Measurements from ENCODE around the gene PLCB1.

The PLCB1 gene

GRCh38 chr20:8714206-8714605 lies 582.1 kb downstream of the PLCB1 start:
- Histone ChIP-seq H3K36me3 (ENCODE audit: control insufficient read depth, insufficient read depth, low read length) (no peaks in the 10 kb centered on the region), H3K27ac (ENCODE audit: low read depth, low read length, severe bottlenecking) (no peak overlapping the region), H3K9me3 (ENCODE audit: control insufficient read depth, low read length) (no peaks in the 10 kb centered on the region), H3K4me3 (ENCODE audit: extremely low read depth, insufficient read depth, low read length, poor library complexity, severe bottlenecking) (no peak overlapping the region), H3K4me1 (ENCODE audit: control insufficient read depth, insufficient read depth, low read length, poor library complexity, severe bottlenecking) (no peaks in the 10 kb centered on the region)
- WGBS, 2 experiments (ENCODE audit: insufficient coverage in 2 of 2): 89 to 100% methylated on average over 2 of the region's 3 CpGs

- no peaks in the 10 kb centered on the region for H3K9me3 ChIP-seq (ENCODE audit: control insufficient read depth, low read length)
- H3K36me3 ChIP-seq (ENCODE audit: control insufficient read depth, insufficient read depth, low read length): no peaks in the 10 kb centered on the region
- H3K4me3 ChIP-seq (ENCODE audit: extremely low read depth, insufficient read depth, low read length, poor library complexity, severe bottlenecking): no peak overlapping the region
- 84 to 86% methylated on average over 4 of the region's 4 CpGs for WGBS, 2 experiments (ENCODE audit: insufficient coverage in 2 of 2)
- H3K27ac ChIP-seq (ENCODE audit: low read depth, low read length, severe bottlenecking): no peak overlapping the region
- no peaks in the 10 kb centered on the region for H3K4me1 ChIP-seq (ENCODE audit: control insufficient read depth, insufficient read depth, low read length, poor library complexity, severe bottlenecking)
Observed at GRCh38 chr20:8718279-8718678, 586.2 kb downstream of the PLCB1 start.

GRCh38 chr20:8720089-8720488 lies 588.0 kb downstream of the PLCB1 start:
- 88% methylated on average over 3 of the region's 4 CpGs; no CpG with 5 or more reads in 1 of the 2 experiments for WGBS, 2 experiments (ENCODE audit: insufficient coverage in 2 of 2)
- Histone ChIP-seq H3K36me3 (ENCODE audit: control insufficient read depth, insufficient read depth, low read length) (no peaks in the 10 kb centered on the region), H3K4me1 (ENCODE audit: control insufficient read depth, insufficient read depth, low read length, poor library complexity, severe bottlenecking) (no peaks in the 10 kb centered on the region), H3K4me3 (ENCODE audit: extremely low read depth, insufficient read depth, low read length, poor library complexity, severe bottlenecking) (no peak overlapping the region), H3K27ac (ENCODE audit: low read depth, low read length, severe bottlenecking) (no peak overlapping the region), H3K9me3 (ENCODE audit: control insufficient read depth, low read length) (no peaks in the 10 kb centered on the region)

- WGBS, 2 experiments (ENCODE audit: insufficient coverage in 2 of 2): 7 to 50% methylated on average over 2 to 4 of the region's 5 CpGs
- Histone ChIP-seq H3K36me3 (ENCODE audit: control insufficient read depth, insufficient read depth, low read length) (no peaks in the 10 kb centered on the region), H3K4me1 (ENCODE audit: control insufficient read depth, insufficient read depth, low read length, poor library complexity, severe bottlenecking) (no peaks in the 10 kb centered on the region), H3K27ac (ENCODE audit: low read depth, low read length, severe bottlenecking) (no peak overlapping the region), H3K9me3 (ENCODE audit: control insufficient read depth, low read length) (no peaks in the 10 kb centered on the region), H3K4me3 (ENCODE audit: extremely low read depth, insufficient read depth, low read length, poor library complexity, severe bottlenecking) (no peak overlapping the region)
Observed at GRCh38 chr20:8721098-8721497, 589.0 kb downstream of the PLCB1 start.

GRCh38 chr20:8722277-8722928 lies 590.3 kb downstream of the PLCB1 start:
- no peak overlapping the region for H3K4me3 ChIP-seq (ENCODE audit: extremely low read depth, insufficient read depth, low read length, poor library complexity, severe bottlenecking)
- H3K4me1 ChIP-seq (ENCODE audit: control insufficient read depth, insufficient read depth, low read length, poor library complexity, severe bottlenecking): no peaks in the 10 kb centered on the region
- WGBS, 2 experiments (ENCODE audit: insufficient coverage in 2 of 2): 13 to 31% methylated on average over 4 to 8 of the region's 8 CpGs
- no peaks in the 10 kb centered on the region for H3K9me3 ChIP-seq (ENCODE audit: control insufficient read depth, low read length)
- H3K27ac ChIP-seq (ENCODE audit: low read depth, low read length, severe bottlenecking): no peak overlapping the region
- H3K36me3 ChIP-seq (ENCODE audit: control insufficient read depth, insufficient read depth, low read length): no peaks in the 10 kb centered on the region

GRCh38 chr20:8723296-8723695 lies 591.2 kb downstream of the PLCB1 start:
- Histone ChIP-seq H3K4me3 (ENCODE audit: extremely low read depth, insufficient read depth, low read length, poor library complexity, severe bottlenecking) (no peak overlapping the region), H3K27ac (ENCODE audit: low read depth, low read length, severe bottlenecking) (no peak overlapping the region), H3K4me1 (ENCODE audit: control insufficient read depth, insufficient read depth, low read length, poor library complexity, severe bottlenecking) (no peaks in the 10 kb centered on the region), H3K36me3 (ENCODE audit: control insufficient read depth, insufficient read depth, low read length) (no peaks in the 10 kb centered on the region), H3K9me3 (ENCODE audit: control insufficient read depth, low read length) (no peaks in the 10 kb centered on the region)

- no CpG with 5 or more reads among the region's 2 CpGs for WGBS, 2 experiments (ENCODE audit: insufficient coverage in 2 of 2)
- H3K9me3 ChIP-seq (ENCODE audit: control insufficient read depth, low read length): no peaks in the 10 kb centered on the region
- H3K36me3 ChIP-seq (ENCODE audit: control insufficient read depth, insufficient read depth, low read length): no peaks in the 10 kb centered on the region
- H3K4me3 ChIP-seq (ENCODE audit: extremely low read depth, insufficient read depth, low read length, poor library complexity, severe bottlenecking): no peak overlapping the region
- no peaks in the 10 kb centered on the region for H3K4me1 ChIP-seq (ENCODE audit: control insufficient read depth, insufficient read depth, low read length, poor library complexity, severe bottlenecking)
- H3K27ac ChIP-seq (ENCODE audit: low read depth, low read length, severe bottlenecking): no peak overlapping the region
Observed at GRCh38 chr20:8724884-8725283, 592.8 kb downstream of the PLCB1 start.

GRCh38 chr20:8726460-8726859 lies 594.4 kb downstream of the PLCB1 start:
- Histone ChIP-seq H3K36me3 (ENCODE audit: control insufficient read depth, insufficient read depth, low read length) (no peaks in the 10 kb centered on the region), H3K4me1 (ENCODE audit: control insufficient read depth, insufficient read depth, low read length, poor library complexity, severe bottlenecking) (no peaks in the 10 kb centered on the region), H3K9me3 (ENCODE audit: control insufficient read depth, low read length) (no peaks in the 10 kb centered on the region), H3K4me3 (ENCODE audit: extremely low read depth, insufficient read depth, low read length, poor library complexity, severe bottlenecking) (no peak overlapping the region), H3K27ac (ENCODE audit: low read depth, low read length, severe bottlenecking) (no peak overlapping the region)
- WGBS, 2 experiments (ENCODE audit: insufficient coverage in 2 of 2): 100% methylated on average over 1 of the region's 2 CpGs

- Histone ChIP-seq H3K4me3 (ENCODE audit: extremely low read depth, insufficient read depth, low read length, poor library complexity, severe bottlenecking) (no peak overlapping the region), H3K36me3 (ENCODE audit: control insufficient read depth, insufficient read depth, low read length) (no peaks in the 10 kb centered on the region), H3K9me3 (ENCODE audit: control insufficient read depth, low read length) (no peaks in the 10 kb centered on the region), H3K27ac (ENCODE audit: low read depth, low read length, severe bottlenecking) (no peak overlapping the region), H3K4me1 (ENCODE audit: control insufficient read depth, insufficient read depth, low read length, poor library complexity, severe bottlenecking) (no peaks in the 10 kb centered on the region)
- WGBS, 2 experiments (ENCODE audit: insufficient coverage in 2 of 2): 83 to 86% methylated on average over 1 of the region's 3 CpGs
Observed at GRCh38 chr20:8735014-8735413, 602.9 kb downstream of the PLCB1 start.

GRCh38 chr20:8735674-8736073 lies 603.6 kb downstream of the PLCB1 start:
- no peaks in the 10 kb centered on the region for H3K4me1 ChIP-seq (ENCODE audit: control insufficient read depth, insufficient read depth, low read length, poor library complexity, severe bottlenecking)
- no peak overlapping the region for H3K27ac ChIP-seq (ENCODE audit: low read depth, low read length, severe bottlenecking)
- H3K4me3 ChIP-seq (ENCODE audit: extremely low read depth, insufficient read depth, low read length, poor library complexity, severe bottlenecking): no peak overlapping the region
- H3K36me3 ChIP-seq (ENCODE audit: control insufficient read depth, insufficient read depth, low read length): no peaks in the 10 kb centered on the region
- H3K9me3 ChIP-seq (ENCODE audit: control insufficient read depth, low read length): no peaks in the 10 kb centered on the region

- H3K4me3 ChIP-seq (ENCODE audit: extremely low read depth, insufficient read depth, low read length, poor library complexity, severe bottlenecking): no peak overlapping the region
- WGBS, 2 experiments (ENCODE audit: insufficient coverage in 2 of 2): 100% methylated on average over 1 of the region's 4 CpGs; no CpG with 5 or more reads in 1 of the 2 experiments
- H3K27ac ChIP-seq (ENCODE audit: low read depth, low read length, severe bottlenecking): no peak overlapping the region
- H3K36me3 ChIP-seq (ENCODE audit: control insufficient read depth, insufficient read depth, low read length): no peaks in the 10 kb centered on the region
- no peaks in the 10 kb centered on the region for H3K9me3 ChIP-seq (ENCODE audit: control insufficient read depth, low read length)
- no peaks in the 10 kb centered on the region for H3K4me1 ChIP-seq (ENCODE audit: control insufficient read depth, insufficient read depth, low read length, poor library complexity, severe bottlenecking)
Observed at GRCh38 chr20:8740265-8740664, 608.2 kb downstream of the PLCB1 start.
